SK-N-SH (cell line): ENCODE data around the gene KRTAP21-2. TPM values are rescaled to one million over a fixed set of nuclear protein-coding genes. Genes with fewer than 3 reads are reported as not detected.
"Not testable (repeated sequence)": the region's sequence is repeated elsewhere in the genome, so short reads cannot be mapped to it uniquely, and the experiment has no call there.

Experiments
- CTCF ChIA-PET: fragments of 300-600, 350-600 bp; formaldehyde crosslinking; extraction: SDS; loops from one replicate; lab custom pipeline; 2021; lab: Yijun Ruan, JAX
- POLR2A ChIA-PET: fragments of 350-600 bp; sonication (Branson Sonifier 250); formaldehyde crosslinking; extraction: SDS; loops from one replicate; lab custom pipeline; 2020; ENCODE audit warnings: antibody characterized with exemption, inconsistent platforms; lab: Yijun Ruan, JAX
- DNase-seq: peaks from one replicate; pipeline ENCODE4 v3.0.0; 2012
- H2AFZ ChIP-seq: fragments of 200-600 bp; sonication (generic); 2 replicates; pipeline ENCODE4 v1.8.1; 2016; ENCODE audit warnings: antibody characterized with exemption, mild to moderate bottlenecking, low read depth
- H3F3A ChIP-seq: fragments of 200-600 bp; sonication (generic); replicated peaks from 2 replicates; pipeline ENCODE3; 2016; ENCODE audit warnings: antibody characterized with exemption, mild to moderate bottlenecking; ENCODE audit not compliant: insufficient read depth
- H3K27ac ChIP-seq, 2 experiments: fragments of 200-500 bp in 1 of 2; fragments of 200-600 bp in 1 of 2; sonication (Bioruptor generic) in 1 of 2; sonication (generic), shearing (Covaris generic) in 1 of 2; 2 replicates each; pipeline versions ENCODE4 v1.5.1 to v1.6.1; 2014 to 2016; ENCODE audit warnings: low read depth in 2 of 2, inconsistent platforms in 1 of 2, low read length in 1 of 2, mild to moderate bottlenecking in 1 of 2, mixed read lengths in 1 of 2
- H3K27me3 ChIP-seq: fragments of 200-600 bp; sonication (generic), shearing (Covaris generic); 2 replicates; pipeline ENCODE4 v1.6.1; 2016; ENCODE audit warnings: mixed run types; ENCODE audit not compliant: insufficient read depth
- H3K36me3 ChIP-seq, 2 experiments: fragments of 200-500 bp in 1 of 2; fragments of 200-600 bp in 1 of 2; sonication (Bioruptor generic) in 1 of 2; sonication (generic) in 1 of 2; replicated peaks in 1 of 2; 2 replicates each; pipeline versions ENCODE3 to v1.5.1; 2014 to 2016; ENCODE audit warnings: low read length in 1 of 2, mild to moderate bottlenecking in 1 of 2; ENCODE audit not compliant: insufficient read depth in 2 of 2, control insufficient read depth in 1 of 2
- H3K4me1 ChIP-seq, 2 experiments: fragments of 200-500 bp in 1 of 2; fragments of 200-600 bp in 1 of 2; sonication (Bioruptor generic) in 1 of 2; sonication (generic), shearing (Covaris generic) in 1 of 2; 2 replicates each; pipeline versions ENCODE4 v1.5.1 to v1.6.1; 2014 to 2016; ENCODE audit warnings: low read depth in 1 of 2, low read length in 1 of 2, mixed run types in 1 of 2; ENCODE audit not compliant: insufficient read depth in 2 of 2, control insufficient read depth in 1 of 2
- H3K4me2 ChIP-seq: fragments of 200-600 bp; sonication (generic), shearing (Covaris generic); 2 replicates; pipeline ENCODE4 v1.6.1; 2017; ENCODE audit warnings: mixed run types
- H3K4me3 ChIP-seq, 2 experiments: fragments of 200-500 bp in 1 of 2; fragments of 200-600 bp in 1 of 2; sonication (Bioruptor generic) in 1 of 2; sonication (generic), shearing (Covaris generic) in 1 of 2; 2 replicates each; pipeline versions ENCODE4 v1.5.1 to v1.8.1; 2014 to 2016; ENCODE audit warnings: low read depth in 2 of 2, inconsistent platforms in 1 of 2, low read length in 1 of 2, mild to moderate bottlenecking in 1 of 2, mixed read lengths in 1 of 2, moderate library complexity in 1 of 2
- H3K79me2 ChIP-seq: fragments of 200-600 bp; sonication (generic); 2 replicates; pipeline ENCODE4 v1.8.1; 2017; ENCODE audit warnings: mild to moderate bottlenecking; ENCODE audit not compliant: insufficient read depth
- H3K9ac ChIP-seq: fragments of 200-600 bp; sonication (generic); 2 replicates; pipeline ENCODE4 v1.6.1; 2017; ENCODE audit warnings: mixed run types
- H3K9me2 ChIP-seq: fragments of 200-600 bp; sonication (generic); 2 replicates; pipeline ENCODE4 v1.6.1; 2017; ENCODE audit warnings: mixed run types
- H3K9me3 ChIP-seq: fragments of 200-600 bp; sonication (generic); 2 replicates; pipeline ENCODE4 v1.6.1; 2017; ENCODE audit warnings: mixed run types, mild to moderate bottlenecking, moderate library complexity
- H4K20me1 ChIP-seq: fragments of 200-600 bp; sonication (generic); 2 replicates; pipeline ENCODE4 v1.6.1; 2017; ENCODE audit warnings: mild to moderate bottlenecking, mixed run types; ENCODE audit not compliant: insufficient read depth
- CHD2 ChIP-seq: fragments of 150-350 bp; IDR thresholded peaks from 2 replicates; pipeline ENCODE4 v1.6.1; 2018; ENCODE audit warnings: low read length; ENCODE audit not compliant: partially characterized antibody
- CTCF ChIP-seq: fragments of 200-600 bp; sonication (generic); IDR thresholded peaks from 2 replicates; pipeline ENCODE4 v1.6.1; 2017; ENCODE audit warnings: antibody characterized with exemption, mild to moderate bottlenecking, moderate library complexity
- EP300 ChIP-seq, 2 experiments: IDR thresholded peaks; 2 replicates each; pipeline versions ENCODE4 v1.4.0 to v1.6.1; 2012; ENCODE audit warnings: borderline replicate concordance in 1 of 2, low read depth in 1 of 2, low read length in 1 of 2
- FOSL2 ChIP-seq: IDR thresholded peaks from 2 replicates; pipeline ENCODE4 v1.4.0; 2012; ENCODE audit warnings: low read depth, mild to moderate bottlenecking, moderate library complexity, borderline replicate concordance
- GABPA ChIP-seq: IDR thresholded peaks from 2 replicates; pipeline ENCODE4 v1.4.0; 2012; ENCODE audit warnings: low read depth, mild to moderate bottlenecking
- GATA2 ChIP-seq: sonication (generic); formaldehyde crosslinking; IDR thresholded peaks from 2 replicates; pipeline ENCODE4 v1.5.0; 2020; ENCODE audit warnings: mild to moderate bottlenecking, missing genetic modification reagents
- IRF3 ChIP-seq: fragments of 150-350 bp; IDR thresholded peaks from 2 replicates; pipeline ENCODE4 v1.6.1; 2016; ENCODE audit warnings: mild to moderate bottlenecking, low read depth, low read length
- POLR2AphosphoS5 ChIP-seq: IDR thresholded peaks from 2 replicates; pipeline ENCODE4 v1.6.1; 2012; ENCODE audit warnings: low read depth, low read length
- RAD21 ChIP-seq: IDR thresholded peaks from 2 replicates; pipeline ENCODE4 v1.6.1; 2012; ENCODE audit warnings: mild to moderate bottlenecking, low read length
- REST ChIP-seq: IDR thresholded peaks from 2 replicates; pipeline ENCODE4 v1.6.1; 2012; ENCODE audit warnings: mild to moderate bottlenecking, low read depth, low read length, moderate library complexity
- SIN3A ChIP-seq: IDR thresholded peaks from 2 replicates; pipeline ENCODE4 v1.6.1; 2012; ENCODE audit warnings: low read depth, mild to moderate bottlenecking, low read length, moderate library complexity, borderline replicate concordance
- YY1 ChIP-seq: IDR thresholded peaks from 2 replicates; pipeline ENCODE4 v1.4.0; 2012; ENCODE audit warnings: low read depth, mild to moderate bottlenecking
- WGBS: methylation state at CpG from one replicate; pipeline ENCODE4 v1.1.6; 2017; ENCODE audit warnings: low lambda C conversion rate; 5-methylcytosine and 5-hydroxymethylcytosine counted together
- polyA plus RNA-seq, 3 experiments: library from polyadenylated mRNA; depleted of rRNA; stranded (reverse); fragments of >200 nt; gene quantifications; 2 replicates each; pipeline ENCODE4 v1.2.3, GENCODE V29; 2012

The KRTAP21-2 gene
- polyA plus RNA-seq, 1 of the 3 experiments (the other 2 are of a cell fraction) = not detected

GRCh38 chr21:30758306-30758705, 11.2 kb upstream of the KRTAP21-2 start:
- Histone ChIP-seq H3K9me2 (peaks cover 3% of the 10 kb centered on the region; the same call in 1 of the 2 replicates), H3K9ac (no peak overlapping the region), H2AFZ (no peak overlapping the region), H3K27me3 (no peaks in the 10 kb centered on the region), H3K9me3 (no peaks in the 10 kb centered on the region), H3K27ac (no peak overlapping the region), H4K20me1 (no peaks in the 10 kb centered on the region), H3K4me2 (no peak overlapping the region), H3K79me2 (no peaks in the 10 kb centered on the region), H3K4me1 (no peaks in the 10 kb centered on the region), H3K36me3 (no peaks in the 10 kb centered on the region), H3K4me3 (no peak overlapping the region), H3F3A (no peaks in the 10 kb centered on the region)
- POLR2A ChIA-PET = no interaction called here
- WGBS = 0% methylated on average over 2 of the region's 2 CpGs
- no peak for TF ChIP-seq RAD21
- TF ChIP-seq GATA2 = no peak
- no peak for TF ChIP-seq REST
- TF ChIP-seq GABPA = no peak
- TF ChIP-seq FOSL2 = no peak
- TF ChIP-seq YY1 = no peak
- TF ChIP-seq SIN3A = no peak
- TF ChIP-seq POLR2AphosphoS5 = no peak
- TF ChIP-seq EP300 (IDR thresholded peaks at IDR 0.05; ENCODE audit: borderline replicate concordance in 1 of 2, low read depth in 1 of 2, low read length in 1 of 2) = no peak
- no peak for TF ChIP-seq CTCF
- TF ChIP-seq IRF3 = no peak
- no peak for TF ChIP-seq CHD2
- CTCF ChIA-PET = no interaction called here
- DNase-seq = no peak

GRCh38 chr21:30755328-30755727, 8.3 kb upstream of the KRTAP21-2 start, which contains the start of gene KRTAP21-1:
Gene KRTAP21-1, minus strand, starts transcription at chr21:30755428. Its CDS starts 50 bp downstream, at chr21:30755378.
- H3K4me2 ChIP-seq, H3K36me3 ChIP-seq, H3K9me2 ChIP-seq, H2AFZ ChIP-seq, CTCF ChIA-PET, H3F3A ChIP-seq, H3K4me3 ChIP-seq, POLR2A ChIA-PET, H3K9ac ChIP-seq, H3K4me1 ChIP-seq, DNase-seq, H3K9me3 ChIP-seq, H4K20me1 ChIP-seq, H3K79me2 ChIP-seq, H3K27ac ChIP-seq, H3K27me3 ChIP-seq: not testable (repeated sequence)
- 10% methylated on average over 2 of the region's 2 CpGs for WGBS
